Measurements from ENCODE around the gene GRM7. TPM values are rescaled to one million over a fixed set of nuclear protein-coding genes. Genes with fewer than 3 reads are reported as not detected.

The GRM7 gene
- total and polyA plus RNA-seq, 2 of the 4 experiments (the other 2 are of a cell fraction): not detected

GRCh38 chr3:7692866-7693265 lies 832.0 kb downstream of the GRM7 start:
- Histone ChIP-seq H3K56ac (ENCODE audit: extremely low read depth, insufficient read depth, low read length) (no peak overlapping the region), H3K27ac (ENCODE audit: insufficient read depth, low read length) (no peak overlapping the region), H3K79me1 (ENCODE audit: low read depth in 1 of 2, low read length in 2 of 2) (no peaks in the 10 kb centered on the region), H2BK15ac (ENCODE audit: low read depth, low read length) (no peak overlapping the region), H3K9ac (ENCODE audit: low read depth, low read length) (no peak overlapping the region), H2AK9ac (replicated peaks; ENCODE audit: low read depth, low read length, poor library complexity) (no peak overlapping the region), H2BK20ac (ENCODE audit: low read depth, low read length) (no peak overlapping the region), H2BK5ac (ENCODE audit: low read depth, low read length, poor library complexity, severe bottlenecking) (no peak overlapping the region), H4K20me1 (ENCODE audit: insufficient read depth, low read length) (no peaks in the 10 kb centered on the region), H2AFZ (replicated peaks; ENCODE audit: low read length, poor library complexity) (no peak overlapping the region), H3K4me1 (ENCODE audit: control insufficient read depth, insufficient read depth, low read length) (no peaks in the 10 kb centered on the region), H3K23ac (ENCODE audit: low read depth, low read length) (no peak overlapping the region), H3K4me2 (ENCODE audit: low read depth, low read length) (no peak overlapping the region), H3K4ac (ENCODE audit: low read depth, low read length) (no peak overlapping the region), H3K9me1 (ENCODE audit: insufficient read depth, low read length) (no peaks in the 10 kb centered on the region), H2AK5ac (ENCODE audit: low read depth, low read length) (no peak overlapping the region), H3K4me3 (ENCODE audit: insufficient read depth, low read depth, low read length) (no peak overlapping the region), H4K91ac (ENCODE audit: insufficient read depth, low read depth, low read length) (no peak overlapping the region), H3K18ac (ENCODE audit: low read depth, low read length) (no peak overlapping the region), H4K5ac (ENCODE audit: low read depth, low read length) (no peak overlapping the region), H3K9me3 (ENCODE audit: control insufficient read depth, insufficient read depth, low read length) (peaks cover 2% of the 10 kb centered on the region; the same call in 1 of the 2 replicates), H2BK120ac (ENCODE audit: low read depth, low read length) (no peak overlapping the region), H3K14ac (replicated peaks; ENCODE audit: low read depth, low read length) (no peak overlapping the region), H3K27me3 (ENCODE audit: control insufficient read depth, insufficient read depth, low read length) (no peaks in the 10 kb centered on the region), H3K36me3 (ENCODE audit: control insufficient read depth, insufficient read depth, low read length) (no peaks in the 10 kb centered on the region), H4K8ac (ENCODE audit: low read depth in 2 of 2, low read length in 2 of 2) (no peak overlapping the region)
- DNase-seq (no peak), ATAC-seq (ENCODE audit: low read depth) (no peak)
- ChIA-PET CTCF (no interaction called here), POLR2A (ENCODE audit: unreplicated experiment) (no interaction called here)
- WGBS, 2 experiments (ENCODE audit: extremely low coverage in 2 of 2, insufficient read length in 1 of 2): no CpG with 5 or more reads among the region's 3 CpGs
- BruUV-seq (replicated peaks): no TSS peak
- in situ Hi-C loops (cut with MboI; ENCODE audit: low sequenced_read_pairs): no loop called here
- intact Hi-C loops (cut with micrococcal nuclease): no loop called here
- dilution Hi-C loops (cut with HindIII; ENCODE audit: low sequenced_read_pairs, unreplicated experiment): no loop called here
- TF ChIP-seq CHD1 (IDR thresholded peaks at IDR 0.05; ENCODE audit: low read depth, low read length): no peak
- TF ChIP-seq MXI1 (IDR thresholded peaks at IDR 0.05; ENCODE audit: borderline replicate concordance, low read depth, low read length): no peak
- TF ChIP-seq BHLHE40 (IDR thresholded peaks at IDR 0.05; ENCODE audit: low read depth, low read length): no peak
- TF ChIP-seq CTCF (conservative IDR thresholded peaks at IDR 0.05; ENCODE audit: low read depth, low read length): no peak
- TF ChIP-seq POLR2A (IDR thresholded peaks at IDR 0.05; ENCODE audit: low read depth, low read length): no peak

Measured in IMR-90 (cell line).